ENCODE results near the gene PRTN3.
"Not testable (repeated sequence)": the region's sequence is repeated elsewhere in the genome, so short reads cannot be mapped to it uniquely, and the experiment has no call there.

Gene PRTN3

GRCh38 chr19:815079-815774 is 25.6 kb upstream of the PRTN3 start:
- in situ Hi-C loops (cut with HindIII; ENCODE audit: low sequenced_read_pairs) = no loop called here

GRCh38 chr19:815775-816499 is 24.9 kb upstream of the PRTN3 start:
- in situ Hi-C loops (cut with HindIII; ENCODE audit: low sequenced_read_pairs) = no loop called here

DNA sequence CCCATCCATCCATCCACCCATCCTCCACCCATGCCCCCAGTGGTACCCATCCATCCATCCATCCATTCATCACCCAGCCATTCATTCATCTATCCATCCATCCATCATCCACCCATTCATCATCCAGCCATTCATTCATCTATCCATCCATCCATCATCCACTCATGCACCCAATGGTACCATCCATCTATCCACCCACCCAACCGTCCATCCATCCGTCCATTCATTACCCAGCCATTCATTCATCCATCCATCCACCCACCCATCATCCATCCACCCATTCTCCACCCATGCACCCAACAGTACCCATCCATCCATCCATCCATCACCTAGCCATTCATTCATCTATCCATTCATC is 24.3 kb upstream of the PRTN3 start:
- in situ Hi-C loops (cut with HindIII; ENCODE audit: low sequenced_read_pairs) = no loop called here

GRCh38 chr19:820212-820611 is 20.6 kb upstream of the PRTN3 start:
- in situ Hi-C loops (cut with HindIII; ENCODE audit: low sequenced_read_pairs) = not testable (repeated sequence)

- in situ Hi-C loops (cut with HindIII; ENCODE audit: low sequenced_read_pairs) = no loop called here
Observed at GRCh38 chr19:821231-821824, 19.5 kb upstream of the PRTN3 start.

DNA sequence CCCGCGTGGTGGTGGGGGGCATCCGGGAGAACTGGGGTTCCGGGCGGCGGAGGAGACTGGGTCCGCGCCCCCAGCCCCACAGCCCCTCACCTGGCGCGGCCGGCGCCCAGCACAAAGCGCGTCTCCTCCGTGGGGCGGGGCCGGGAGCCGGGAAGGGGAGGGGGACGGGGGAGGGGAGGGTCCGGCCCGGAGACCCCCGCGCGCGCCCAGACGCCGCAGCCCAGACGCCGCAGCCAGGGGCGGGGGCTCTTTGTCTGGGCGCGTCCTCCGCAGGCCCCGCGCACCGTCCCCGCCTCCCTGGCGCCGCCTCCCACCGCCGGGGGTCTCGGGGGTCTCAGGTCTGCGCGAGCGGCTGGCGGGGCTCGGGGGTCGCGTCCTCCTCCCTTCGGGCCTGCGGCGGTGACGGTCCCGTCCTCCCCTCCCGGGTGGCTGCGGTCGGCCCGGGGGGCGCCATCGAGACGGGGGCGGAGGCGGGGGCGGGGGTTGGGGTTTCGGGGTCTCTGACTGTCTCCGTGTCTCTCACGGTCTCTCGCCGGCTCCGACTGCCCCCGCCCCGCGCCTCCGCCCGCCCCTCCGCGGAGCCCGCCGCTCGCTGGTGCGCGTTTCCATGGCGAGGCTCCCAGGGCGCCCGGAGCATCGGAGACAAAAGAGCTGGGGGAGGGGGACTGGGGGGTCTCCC is 18.8 kb upstream of the PRTN3 start, which contains the start of gene PLPPR3:
TSS of gene PLPPR3 (minus strand) at position 131 of the 679 bp plus-strand sequence. CDS start 396 bp downstream, outside the sequence.
- in situ Hi-C loops (cut with HindIII; ENCODE audit: low sequenced_read_pairs) = no loop called here

GRCh38 chr19:823565-824121 is 17.2 kb upstream of the PRTN3 start:
- in situ Hi-C loops (cut with HindIII; ENCODE audit: low sequenced_read_pairs) = no loop called here

- in situ Hi-C loops (cut with HindIII; ENCODE audit: low sequenced_read_pairs) = no loop called here
Observed at GRCh38 chr19:824885-825284, 15.9 kb upstream of the PRTN3 start.

DNA sequence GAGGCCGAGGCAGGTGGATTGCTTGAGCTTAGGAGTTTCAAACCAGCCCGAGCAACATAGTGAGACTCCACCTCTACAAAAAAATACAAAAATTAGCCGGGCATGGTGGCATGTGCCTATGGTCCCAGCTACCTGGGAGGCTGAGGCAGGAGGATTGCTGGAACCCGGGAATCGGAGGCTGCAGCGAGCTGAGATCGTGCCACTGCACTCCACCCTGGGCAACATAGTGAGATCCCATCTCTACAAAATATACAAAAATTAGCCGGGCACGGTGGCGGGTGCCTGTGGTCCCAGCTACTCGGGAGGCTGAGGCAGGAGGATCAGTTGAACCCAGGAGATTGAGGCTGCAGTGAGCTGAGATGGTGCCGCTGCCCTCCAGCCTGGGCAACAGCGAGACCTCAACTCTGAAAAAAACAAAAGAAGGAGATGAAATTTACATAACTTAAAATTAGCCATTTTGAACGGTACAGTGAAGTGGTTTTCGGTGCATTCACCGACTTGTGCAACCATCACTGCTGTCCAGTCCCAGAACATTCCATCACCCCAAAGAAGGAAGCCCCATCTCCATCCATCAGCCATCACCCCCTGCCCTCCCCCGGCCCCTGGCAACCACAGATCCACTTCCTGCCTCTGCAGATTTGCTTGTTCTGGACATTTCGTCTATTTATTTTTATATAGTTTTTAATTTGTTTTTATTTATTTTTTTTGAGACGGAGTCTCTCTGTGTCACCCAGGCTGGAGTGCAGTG is 14.7 kb upstream of the PRTN3 start:
- in situ Hi-C loops (cut with HindIII; ENCODE audit: low sequenced_read_pairs) = no loop called here

DNA sequence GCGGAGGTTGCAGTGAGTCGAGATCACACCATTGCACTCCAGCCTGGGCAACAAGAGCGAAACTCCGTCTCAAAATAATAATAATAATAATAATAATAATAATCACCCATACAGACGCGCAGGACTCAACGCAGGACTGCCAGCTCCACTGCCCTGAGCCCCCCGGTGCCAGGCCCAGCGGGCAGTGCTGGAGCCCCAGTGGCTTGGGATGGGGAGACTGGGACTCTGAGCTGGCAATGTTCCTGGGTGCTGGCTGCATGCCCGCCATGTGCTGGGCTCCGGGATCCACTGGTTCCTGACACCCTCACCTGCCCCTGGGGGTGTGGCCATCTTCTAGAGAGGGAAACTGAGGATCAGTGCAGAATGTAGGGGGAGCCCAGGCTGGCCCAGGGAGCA is 13.5 kb upstream of the PRTN3 start:
- in situ Hi-C loops (cut with HindIII; ENCODE audit: low sequenced_read_pairs) = no loop called here

- in situ Hi-C loops (cut with HindIII; ENCODE audit: low sequenced_read_pairs) = no loop called here
Observed at GRCh38 chr19:827710-828321, 13.0 kb upstream of the PRTN3 start, which contains the start of gene AZU1. TSS of gene AZU1 (plus strand) at chr19:827837. CDS start at chr19:827847, 10 bp downstream.

DNA sequence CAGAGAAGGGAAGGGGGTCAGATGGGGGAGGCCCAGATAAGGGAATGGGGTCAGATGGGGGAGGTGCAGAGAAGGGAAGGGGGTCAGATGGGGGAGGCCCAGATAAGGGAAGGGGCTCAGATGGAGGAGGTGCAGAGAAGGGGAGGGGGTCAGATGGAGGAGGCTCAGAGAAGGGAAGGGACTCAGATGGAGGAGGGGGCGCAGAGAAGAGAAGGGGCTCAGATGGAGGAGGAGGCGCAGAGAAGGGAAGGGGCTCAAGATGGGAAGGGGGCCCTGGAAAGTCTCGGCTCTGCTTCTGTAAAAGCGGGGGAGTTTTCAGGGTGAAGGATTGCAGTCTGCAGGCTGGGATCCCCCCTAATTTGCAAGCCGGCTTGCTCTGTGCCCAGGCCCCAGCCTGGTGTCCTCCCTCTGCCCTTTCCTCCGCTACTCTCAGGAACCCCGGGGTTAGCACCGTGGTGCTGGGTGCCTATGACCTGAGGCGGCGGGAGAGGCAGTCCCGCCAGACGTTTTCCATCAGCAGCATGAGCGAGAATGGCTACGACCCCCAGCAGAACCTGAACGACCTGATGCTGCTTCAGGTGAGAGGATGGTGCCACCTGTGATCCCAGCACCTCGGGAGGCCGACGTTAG is 11.6 kb upstream of the PRTN3 start:
- in situ Hi-C loops (cut with HindIII; ENCODE audit: low sequenced_read_pairs) = no loop called here

GRCh38 chr19:831407-832369 is 9.1 kb upstream of the PRTN3 start:
- in situ Hi-C loops (cut with HindIII; ENCODE audit: low sequenced_read_pairs) = no loop called here

GRCh38 chr19:834216-834615 is 6.6 kb upstream of the PRTN3 start:
- in situ Hi-C loops (cut with HindIII; ENCODE audit: low sequenced_read_pairs) = no loop called here

GRCh38 chr19:835210-835810 is 5.5 kb upstream of the PRTN3 start:
- in situ Hi-C loops (cut with HindIII; ENCODE audit: low sequenced_read_pairs) = no loop called here

- in situ Hi-C loops (cut with HindIII; ENCODE audit: low sequenced_read_pairs) = not testable (repeated sequence)
Observed at GRCh38 chr19:842802-843179, 2.0 kb downstream of the PRTN3 start.

GRCh38 chr19:843180-843835 is 2.5 kb downstream of the PRTN3 start:
- in situ Hi-C loops (cut with HindIII; ENCODE audit: low sequenced_read_pairs) = no loop called here
